Upper lobe of left lung (tissue), 6 donors: ENCODE results near the gene PON1. TPM values are rescaled to one million over a fixed set of nuclear protein-coding genes. Genes with fewer than 3 reads are reported as not detected.
A peak's percentile ranks its signal among the peaks of the same experiment; 100 is the strongest.

Experiments
- ATAC-seq, 2 donors: fragments of 200-7000 bp; cut with Tn5 transposase; one replicate each; pipeline ENCODE4 v1.9.1; 2022; ENCODE audit warnings: mild to moderate bottlenecking in 2 of 2, moderate library complexity in 2 of 2; ENCODE audit not compliant: low FRiP score in 2 of 2
- DNase-seq, 2 donors: peaks; one replicate each; pipeline ENCODE4 v3.0.0-alpha.2; 2019 to 2020
- H3K27ac ChIP-seq, 4 donors: fragments of 200-600 bp; sonication (generic); one replicate each; pipeline ENCODE4 v1.5.1; 2016 to 2019
- H3K27me3 ChIP-seq, 4 donors: fragments of 200-600 bp; sonication (generic); one replicate each; pipeline ENCODE4 v1.5.1; 2017 to 2019
- H3K36me3 ChIP-seq, 4 donors: fragments of 200-600 bp; sonication (generic); one replicate each; pipeline ENCODE4 v1.5.1; 2016 to 2019
- H3K4me1 ChIP-seq, 4 donors: fragments of 200-600 bp; sonication (generic); one replicate each; pipeline ENCODE4 v1.5.1; 2018 to 2019
- H3K4me3 ChIP-seq, 4 donors: fragments of 200-600 bp; sonication (generic); one replicate each; pipeline ENCODE4 v1.5.1; 2017 to 2019; ENCODE audit warnings: mild to moderate bottlenecking in 2 of 4, moderate library complexity in 1 of 4
- H3K9me3 ChIP-seq, 4 donors: fragments of 200-600 bp; sonication (generic); one replicate each; pipeline ENCODE4 v1.5.1; 2018 to 2019
- CTCF ChIP-seq, 6 experiments: fragments of 450-650 bp in 4 of 6; fragments of 200-600 bp in 2 of 6; sonication (generic) in 2 of 6; IDR thresholded peaks; one replicate each; pipeline ENCODE4 v1.5.1; 2016 to 2019; ENCODE audit warnings: antibody characterized with exemption in 6 of 6
- EP300 ChIP-seq, 4 donors: sonication (generic); formaldehyde crosslinking; IDR thresholded peaks; one replicate each; pipeline ENCODE4 v1.5.1; 2017; ENCODE audit warnings: antibody characterized with exemption in 4 of 4, control low read depth in 2 of 4
- POLR2A ChIP-seq, 4 donors: fragments of 450-650 bp; IDR thresholded peaks; one replicate each; pipeline ENCODE4 v1.5.1; 2016 to 2017; ENCODE audit warnings: antibody characterized with exemption in 4 of 4, mild to moderate bottlenecking in 2 of 4
- POLR2AphosphoS5 ChIP-seq, 2 donors: sonication (generic); formaldehyde crosslinking; IDR thresholded peaks; one replicate each; pipeline ENCODE4 v1.5.1; 2017; ENCODE audit warnings: antibody characterized with exemption in 2 of 2
- WGBS, 2 donors: methylation state at CpG; one replicate each; pipeline ENCODE4 v1.1.5; 2017 to 2018; 5-methylcytosine and 5-hydroxymethylcytosine counted together
- total RNA-seq, 6 donors: library from RNA; depleted of rRNA in 4 of 6; stranded (reverse); fragments of >200 nt in 4 of 6; gene quantifications; one replicate each; pipeline versions ENCODE4 v1.1.0 to v1.2.1, GENCODE V29; 2016 to 2021
- donor health status: DM: no; HTN: no; CAD: no; lungs with moderate emphysema.
- donor health status: DM: no; HTN: yes; CAD: no; lungs with severe emphysema.

Gene PON1
- total RNA-seq, 6 donors from 2014 or later, result 0.20 to 1.7 (median 0.82) TPM; not detected in 2

- ATAC-seq (no peak), DNase-seq (no peak)
- Histone ChIP-seq H3K9me3 (no peaks in the 10 kb centered on the region), H3K27me3 (no peaks in the 10 kb centered on the region), H3K4me3 (no peak overlapping the region), H3K36me3 (no peaks in the 10 kb centered on the region), H3K27ac (no peak overlapping the region), H3K4me1 (peaks cover 0 to 10% (median 2%) of the 10 kb centered on the region in 4 donors)
- TF ChIP-seq EP300 (IDR thresholded peaks at IDR 0.05) (no peak), POLR2AphosphoS5 (IDR thresholded peaks at IDR 0.05) (no peak), POLR2A (IDR thresholded peaks at IDR 0.05) (no peak), CTCF (IDR thresholded peaks at IDR 0.05) (no peak)
Measured at GRCh38 chr7:95335093-95335492, 10.8 kb upstream of the PON1 start.

GRCh38 chr7:95334447-95334846 lies 10.1 kb upstream of the PON1 start:
- H3K36me3 ChIP-seq, result no peaks in the 10 kb centered on the region
- H3K4me1 ChIP-seq, result peaks cover 0 to 11% (median 4%) of the 10 kb centered on the region in 4 donors
- H3K27ac ChIP-seq, result no peak overlapping the region
- H3K27me3 ChIP-seq, result no peaks in the 10 kb centered on the region
- DNase-seq (no peak), ATAC-seq (no peak)
- no peak overlapping the region for H3K4me3 ChIP-seq
- TF ChIP-seq POLR2A (IDR thresholded peaks at IDR 0.05) (no peak), POLR2AphosphoS5 (IDR thresholded peaks at IDR 0.05) (no peak), EP300 (IDR thresholded peaks at IDR 0.05) (no peak), CTCF (IDR thresholded peaks at IDR 0.05) (no peak)
- H3K9me3 ChIP-seq, result no peaks in the 10 kb centered on the region

GRCh38 chr7:95330961-95331337 lies 6.6 kb upstream of the PON1 start:
- no peak overlapping the region for H3K27ac ChIP-seq
- H3K4me3 ChIP-seq, result peak overlapping the region in 2 of 4 donors; percentile 23 to 37
- 98 to 100% methylated on average over 1 of the region's 1 CpG for WGBS, 2 donors

GRCh38 chr7:95330204-95330960 lies 6.0 kb upstream of the PON1 start:
- Histone ChIP-seq H3K36me3 (no peaks in the 10 kb centered on the region), H3K4me1 (peaks cover 0 to 11% (median 4%) of the 10 kb centered on the region in 4 donors), H3K27ac (no peak overlapping the region), H3K4me3 (peak overlapping the region; percentile 3 to 37 (median 20)), H3K9me3 (no peaks in the 10 kb centered on the region), H3K27me3 (no peaks in the 10 kb centered on the region)
- TF ChIP-seq CTCF (IDR thresholded peaks at IDR 0.05) (no peak), POLR2A (IDR thresholded peaks at IDR 0.05) (no peak), EP300 (IDR thresholded peaks at IDR 0.05) (no peak), POLR2AphosphoS5 (IDR thresholded peaks at IDR 0.05) (no peak)
- ATAC-seq, result no peak
- WGBS, 2 donors, result 10 to 15% methylated on average over 4 of the region's 4 CpGs
- DNase-seq, result no peak

More at GRCh38 chr7:95330961-95331337, 6.6 kb upstream of the PON1 start:
- no peak for DNase-seq
- H3K9me3 ChIP-seq, result no peaks in the 10 kb centered on the region
- no peaks in the 10 kb centered on the region for H3K36me3 ChIP-seq
- no peak for ATAC-seq
- TF ChIP-seq POLR2A (IDR thresholded peaks at IDR 0.05) (no peak), CTCF (IDR thresholded peaks at IDR 0.05) (no peak), EP300 (IDR thresholded peaks at IDR 0.05) (no peak), POLR2AphosphoS5 (IDR thresholded peaks at IDR 0.05) (no peak)
- peaks cover 0 to 11% (median 4%) of the 10 kb centered on the region in 4 donors for H3K4me1 ChIP-seq
- no peaks in the 10 kb centered on the region for H3K27me3 ChIP-seq

GRCh38 chr7:95327356-95327755 lies 3.0 kb upstream of the PON1 start:
- no peaks in the 10 kb centered on the region for H3K36me3 ChIP-seq

More at GRCh38 chr7:95327356-95327755, 3.0 kb upstream of the PON1 start:
- Histone ChIP-seq H3K4me1 (peaks cover 0 to 11% (median 4%) of the 10 kb centered on the region in 4 donors), H3K27ac (no peak overlapping the region), H3K27me3 (no peaks in the 10 kb centered on the region), H3K4me3 (no peak overlapping the region), H3K9me3 (no peaks in the 10 kb centered on the region)
- TF ChIP-seq EP300 (IDR thresholded peaks at IDR 0.05), result no peak
- no peak for TF ChIP-seq CTCF (IDR thresholded peaks at IDR 0.05)
- no peak for TF ChIP-seq POLR2AphosphoS5 (IDR thresholded peaks at IDR 0.05)
- DNase-seq (no peak), ATAC-seq (no peak)
- WGBS, 2 donors, result 86% methylated on average over 3 of the region's 3 CpGs
